ENCODE measurements around the gene PILRB. TPM values are rescaled to one million over a fixed set of nuclear protein-coding genes. Genes with fewer than 3 reads are reported as not detected.
A peak's percentile ranks its signal among the peaks of the same experiment; 100 is the strongest.
"Not testable (repeated sequence)": the region's sequence is repeated elsewhere in the genome, so short reads cannot be mapped to it uniquely, and the experiment has no call there.

The PILRB gene
- total and polyA plus RNA-seq, 9 donors: 11.4 to 39.8 (median 17.1) TPM

DNA sequence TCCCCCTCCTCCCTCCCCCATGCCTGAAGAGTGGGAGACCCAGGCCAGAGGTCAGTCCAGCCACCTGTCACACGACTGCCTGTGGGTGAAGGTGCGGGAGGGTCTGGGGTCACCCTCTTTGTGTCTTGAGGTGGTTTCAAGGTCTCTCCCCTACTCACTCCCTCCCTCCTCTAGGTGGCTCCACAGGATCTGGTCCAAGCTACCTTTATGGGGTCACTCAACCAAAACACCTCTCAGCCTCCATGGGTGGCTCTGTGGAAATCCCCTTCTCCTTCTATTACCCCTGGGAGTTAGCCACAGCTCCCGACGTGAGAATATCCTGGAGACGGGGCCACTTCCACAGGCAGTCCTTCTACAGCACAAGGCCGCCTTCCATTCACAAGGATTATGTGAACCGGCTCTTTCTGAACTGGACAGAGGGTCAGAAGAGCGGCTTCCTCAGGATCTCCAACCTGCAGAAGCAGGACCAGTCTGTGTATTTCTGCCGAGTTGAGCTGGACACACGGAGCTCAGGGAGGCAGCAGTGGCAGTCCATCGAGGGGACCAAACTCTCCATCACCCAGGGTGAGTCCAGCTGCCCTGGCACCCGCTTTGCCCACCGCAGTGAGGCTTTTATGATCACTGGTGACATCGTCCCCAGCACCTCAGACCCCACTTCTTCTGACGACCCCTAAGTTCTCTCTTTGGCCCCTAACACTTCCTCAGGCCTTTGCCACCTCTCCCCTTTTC is 16.1 kb downstream of the PILRB start:
- H3K27ac ChIP-seq (ENCODE audit: low read length); DNase-seq; H3K9me3 ChIP-seq (replicated peaks; ENCODE audit: control insufficient read depth, low read depth, low read length); H3K27me3 ChIP-seq (ENCODE audit: control insufficient read depth, insufficient read depth, low read length); H3K36me3 ChIP-seq (ENCODE audit: control insufficient read depth, insufficient read depth, low read length); H3K4me3 ChIP-seq (ENCODE audit: low read length): not testable (repeated sequence)
- 68% methylated on average over 10 of the region's 15 CpGs for WGBS (ENCODE audit: insufficient coverage)
- H3K4me1 ChIP-seq (ENCODE audit: control insufficient read depth, insufficient read depth, low read length): peaks cover 14% of the 10 kb centered on the region

DNA sequence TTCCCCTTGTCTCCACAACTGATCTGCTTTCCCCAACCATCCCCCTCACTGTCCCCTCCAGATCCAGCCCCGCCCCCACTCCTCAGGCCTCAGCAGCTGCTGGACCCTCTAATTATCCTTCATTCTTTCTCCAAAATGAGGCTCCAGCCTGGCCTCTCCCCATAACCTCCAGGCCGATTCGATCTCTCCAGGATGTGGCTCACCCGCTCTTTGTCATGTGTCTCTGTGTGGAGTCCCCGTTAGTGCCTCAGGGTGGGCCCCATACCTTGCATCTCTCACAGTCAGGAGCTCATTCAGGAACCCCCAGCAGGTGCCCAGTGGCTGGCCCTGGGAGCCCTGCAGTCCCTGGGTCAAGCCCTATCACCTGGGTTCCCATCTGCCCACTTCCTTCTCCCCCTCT is 16.7 kb downstream of the PILRB start:
- Histone ChIP-seq H3K27me3 (ENCODE audit: control insufficient read depth, insufficient read depth, low read length) (no peaks in the 10 kb centered on the region), H3K36me3 (ENCODE audit: control insufficient read depth, insufficient read depth, low read length) (no peaks in the 10 kb centered on the region), H3K27ac (ENCODE audit: low read length) (no peak overlapping the region), H3K9me3 (replicated peaks; ENCODE audit: control insufficient read depth, low read depth, low read length) (no peaks in the 10 kb centered on the region), H3K4me3 (ENCODE audit: low read length) (no peak overlapping the region), H3K4me1 (ENCODE audit: control insufficient read depth, insufficient read depth, low read length) (peaks cover 14% of the 10 kb centered on the region)
- no peak for DNase-seq
- 67% methylated on average over 5 of the region's 5 CpGs for WGBS (ENCODE audit: insufficient coverage)

DNA sequence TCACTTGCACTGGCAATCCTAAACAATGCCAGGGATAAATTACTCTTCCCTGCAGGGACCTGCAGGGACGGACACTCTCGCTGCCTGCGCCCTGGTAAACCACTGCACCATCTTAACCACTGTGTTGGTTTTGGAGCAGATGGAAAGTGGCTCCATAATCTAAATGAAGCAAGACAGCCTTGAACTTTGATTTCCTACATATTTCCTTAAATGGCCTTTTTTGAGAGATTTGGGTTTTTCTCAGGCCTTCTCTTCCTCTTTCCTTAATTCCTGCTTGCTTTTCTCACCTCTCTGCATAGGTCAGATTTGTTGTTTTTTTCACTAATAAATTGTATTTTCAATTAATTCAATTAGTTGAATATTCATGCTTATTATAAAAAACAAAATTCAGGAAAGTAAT is 18.1 kb downstream of the PILRB start:
- no peak for DNase-seq
- Histone ChIP-seq H3K27ac (ENCODE audit: low read length) (no peak overlapping the region), H3K4me1 (ENCODE audit: control insufficient read depth, insufficient read depth, low read length) (peaks cover 14% of the 10 kb centered on the region), H3K36me3 (ENCODE audit: control insufficient read depth, insufficient read depth, low read length) (no peaks in the 10 kb centered on the region), H3K9me3 (replicated peaks; ENCODE audit: control insufficient read depth, low read depth, low read length) (no peaks in the 10 kb centered on the region), H3K4me3 (ENCODE audit: low read length) (no peak overlapping the region), H3K27me3 (ENCODE audit: control insufficient read depth, insufficient read depth, low read length) (no peaks in the 10 kb centered on the region)
- WGBS (ENCODE audit: insufficient coverage): 100% methylated on average over 2 of the region's 3 CpGs

DNA sequence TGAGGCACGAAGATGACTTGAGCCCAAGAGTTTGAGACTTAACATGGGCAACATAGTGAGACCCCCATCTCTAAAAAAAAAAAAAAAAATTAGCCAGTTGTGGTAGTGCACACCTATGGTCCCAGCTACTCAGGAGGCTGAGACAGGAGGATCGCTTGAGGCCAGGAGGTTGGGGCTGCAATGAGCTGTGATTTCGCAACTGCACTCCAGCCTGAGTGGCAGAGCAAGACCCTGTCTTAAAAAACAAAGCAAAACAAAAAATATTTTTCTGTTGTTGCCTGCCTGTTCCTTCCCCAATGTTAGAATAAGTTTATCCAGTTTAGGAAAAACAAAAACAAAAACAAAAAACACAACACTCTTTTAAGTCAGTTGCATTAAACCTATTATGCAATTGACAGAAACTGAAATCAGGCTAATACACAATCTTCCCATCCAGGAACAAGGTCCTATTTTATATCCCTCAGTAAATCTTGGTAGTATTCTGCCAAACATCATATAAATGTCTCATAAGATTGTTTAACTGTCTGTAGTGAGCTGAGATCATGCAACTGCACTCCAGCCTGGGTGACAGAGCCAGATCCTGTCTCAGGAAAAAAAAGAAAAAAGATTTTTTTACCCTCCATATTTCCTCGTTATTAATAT is 20.3 kb downstream of the PILRB start:
- Histone ChIP-seq H3K9me3 (replicated peaks; ENCODE audit: control insufficient read depth, low read depth, low read length) (no peaks in the 10 kb centered on the region), H3K4me1 (ENCODE audit: control insufficient read depth, insufficient read depth, low read length) (peaks cover 4% of the 10 kb centered on the region), H3K27me3 (ENCODE audit: control insufficient read depth, insufficient read depth, low read length) (no peaks in the 10 kb centered on the region), H3K4me3 (ENCODE audit: low read length) (no peak overlapping the region), H3K36me3 (ENCODE audit: control insufficient read depth, insufficient read depth, low read length) (no peaks in the 10 kb centered on the region), H3K27ac (ENCODE audit: low read length) (no peak overlapping the region)
- 80% methylated on average over 1 of the region's 4 CpGs for WGBS (ENCODE audit: insufficient coverage)
- no peak for DNase-seq

DNA sequence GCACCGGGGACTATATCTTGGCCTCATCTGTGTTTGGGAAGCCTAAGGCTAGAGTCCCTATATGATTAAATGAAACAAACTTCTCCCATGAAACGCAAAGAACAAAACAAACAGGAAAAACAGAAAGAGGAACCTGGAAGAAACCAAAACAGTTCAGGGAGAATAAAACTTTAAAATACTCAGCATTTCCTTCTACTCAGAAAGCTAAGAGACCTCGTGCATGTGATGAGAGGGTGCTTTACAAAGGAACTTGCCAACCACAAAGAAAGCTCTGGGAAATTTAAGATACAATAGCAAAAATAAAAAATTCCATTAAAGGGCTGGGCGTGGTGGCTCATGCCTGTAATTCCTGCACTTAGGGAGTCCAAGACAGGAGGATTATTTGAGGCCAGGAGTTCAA is 22.3 kb downstream of the PILRB start:
- no peaks in the 10 kb centered on the region for H3K9me3 ChIP-seq (replicated peaks; ENCODE audit: control insufficient read depth, low read depth, low read length)
- H3K4me3 ChIP-seq (ENCODE audit: low read length): no peak overlapping the region
- H3K27ac ChIP-seq (ENCODE audit: low read length): peak overlapping the region; percentile 38
- H3K4me1 ChIP-seq (ENCODE audit: control insufficient read depth, insufficient read depth, low read length): peaks cover 2% of the 10 kb centered on the region
- DNase-seq: peak; percentile 69
- no peaks in the 10 kb centered on the region for H3K27me3 ChIP-seq (ENCODE audit: control insufficient read depth, insufficient read depth, low read length)
- H3K36me3 ChIP-seq (ENCODE audit: control insufficient read depth, insufficient read depth, low read length): no peaks in the 10 kb centered on the region
- 40% methylated on average over 1 of the region's 4 CpGs for WGBS (ENCODE audit: insufficient coverage)

DNA sequence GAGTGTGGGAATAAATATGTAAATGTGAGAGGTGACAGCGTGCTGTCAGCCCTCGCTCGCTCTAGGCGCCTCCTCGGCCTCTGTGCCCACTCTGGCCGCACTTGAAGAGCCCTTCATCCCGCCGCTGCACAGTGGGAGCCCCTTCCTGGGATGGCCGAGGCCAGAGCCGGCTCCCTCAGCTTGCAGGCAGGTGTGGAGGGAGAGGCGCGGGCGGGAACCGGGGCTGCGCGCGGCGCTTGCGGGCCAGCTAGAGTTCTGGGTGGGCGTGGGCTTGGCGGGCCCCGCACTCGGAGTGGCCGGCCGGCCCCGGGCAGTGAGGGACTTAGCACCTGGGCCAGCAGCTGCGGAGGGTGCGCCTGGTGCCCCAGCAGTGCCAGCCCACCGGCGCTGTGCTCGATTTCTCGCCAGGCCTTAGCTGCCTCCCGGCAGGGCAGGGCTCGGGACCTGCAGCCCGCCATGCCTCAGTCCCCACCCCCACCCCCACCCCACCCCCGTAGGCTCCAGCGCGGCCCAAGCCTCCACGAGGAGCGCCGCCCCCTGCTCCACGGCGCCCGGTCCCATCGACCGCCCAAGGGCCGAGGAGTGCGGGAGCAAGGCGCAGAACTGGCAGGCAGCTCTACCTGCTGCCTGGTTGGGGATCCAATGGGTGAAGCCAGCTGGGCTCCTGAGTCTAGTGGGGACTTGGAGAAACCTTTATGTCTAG is 23.8 kb downstream of the PILRB start:
- not testable (repeated sequence) for DNase-seq; H3K27ac ChIP-seq (ENCODE audit: low read length); H3K27me3 ChIP-seq (ENCODE audit: control insufficient read depth, insufficient read depth, low read length); H3K4me3 ChIP-seq (ENCODE audit: low read length); H3K36me3 ChIP-seq (ENCODE audit: control insufficient read depth, insufficient read depth, low read length); H3K4me1 ChIP-seq (ENCODE audit: control insufficient read depth, insufficient read depth, low read length); H3K9me3 ChIP-seq (replicated peaks; ENCODE audit: control insufficient read depth, low read depth, low read length)
- WGBS (ENCODE audit: insufficient coverage): 84% methylated on average over 33 of the region's 49 CpGs

DNA sequence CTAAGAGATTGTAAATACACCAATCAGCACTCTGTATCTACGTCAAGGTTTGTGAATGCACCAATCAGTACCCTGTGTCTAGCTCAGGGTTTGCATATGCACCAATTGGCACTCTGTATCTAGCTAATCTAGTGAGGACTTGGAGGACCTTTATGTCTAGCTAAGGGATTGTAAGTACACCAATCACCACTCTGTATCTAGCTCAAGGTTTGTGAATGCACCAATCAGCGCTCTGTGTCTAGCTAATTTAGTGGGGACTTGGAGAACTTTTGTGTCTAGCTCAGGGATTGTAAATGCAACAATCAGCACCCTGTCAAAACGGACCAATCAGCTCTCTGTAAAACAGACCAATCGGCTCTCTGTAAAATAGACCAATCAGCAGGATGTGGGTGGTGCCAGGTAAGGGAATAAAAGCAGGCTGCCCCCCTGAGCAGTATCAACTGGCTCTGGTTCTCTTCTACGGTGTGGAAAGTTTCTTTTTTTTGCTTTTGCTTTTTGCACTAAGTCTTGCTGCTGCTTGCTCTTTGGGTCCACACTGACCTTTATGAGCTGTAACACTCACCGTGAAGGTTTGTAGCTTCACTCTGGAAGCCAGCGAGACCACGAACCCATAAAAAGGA is 24.4 kb downstream of the PILRB start:
- 64% methylated on average over 4 of the region's 8 CpGs for WGBS (ENCODE audit: insufficient coverage)
- not testable (repeated sequence) for H3K27ac ChIP-seq (ENCODE audit: low read length); H3K4me3 ChIP-seq (ENCODE audit: low read length); H3K36me3 ChIP-seq (ENCODE audit: control insufficient read depth, insufficient read depth, low read length); H3K9me3 ChIP-seq (replicated peaks; ENCODE audit: control insufficient read depth, low read depth, low read length); H3K4me1 ChIP-seq (ENCODE audit: control insufficient read depth, insufficient read depth, low read length); H3K27me3 ChIP-seq (ENCODE audit: control insufficient read depth, insufficient read depth, low read length); DNase-seq

DNA sequence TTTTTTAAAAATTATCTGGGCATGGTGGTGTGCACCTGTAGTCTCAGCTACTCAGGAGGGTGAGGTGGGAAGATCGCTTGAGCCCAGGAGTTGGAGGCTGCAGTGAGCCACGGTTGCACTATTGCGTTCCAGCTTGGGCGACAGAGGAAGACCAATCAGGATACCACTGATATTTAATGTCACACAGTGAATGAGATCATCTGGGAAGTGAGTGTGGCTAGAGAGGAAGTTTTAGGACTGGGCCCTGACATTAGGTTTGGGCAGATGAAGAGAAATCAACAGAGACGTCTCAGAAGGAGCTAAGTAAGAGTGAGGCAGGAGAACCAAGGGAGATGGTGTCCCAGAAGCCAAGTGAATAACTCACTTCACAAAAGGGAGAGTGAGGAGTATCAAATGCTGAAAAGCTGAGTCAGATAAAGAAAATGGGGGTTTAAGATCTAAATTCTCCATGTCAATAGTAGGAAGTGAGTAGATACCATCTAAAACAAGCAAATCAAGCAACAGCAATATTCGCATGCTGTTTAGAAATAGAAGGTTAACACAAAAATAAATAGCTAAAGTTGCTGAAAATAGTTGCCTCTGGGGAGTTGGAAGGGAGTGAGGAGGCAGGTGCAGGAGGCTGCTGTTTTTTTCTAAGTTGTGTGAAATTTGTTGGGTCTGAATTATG is 26.8 kb downstream of the PILRB start:
- Histone ChIP-seq H3K4me3 (ENCODE audit: low read length) (no peak overlapping the region), H3K36me3 (ENCODE audit: control insufficient read depth, insufficient read depth, low read length) (no peaks in the 10 kb centered on the region), H3K27me3 (ENCODE audit: control insufficient read depth, insufficient read depth, low read length) (no peaks in the 10 kb centered on the region), H3K27ac (ENCODE audit: low read length) (no peak overlapping the region), H3K9me3 (replicated peaks; ENCODE audit: control insufficient read depth, low read depth, low read length) (no peaks in the 10 kb centered on the region), H3K4me1 (ENCODE audit: control insufficient read depth, insufficient read depth, low read length) (peaks cover 2% of the 10 kb centered on the region)
- no peak for DNase-seq
- WGBS (ENCODE audit: insufficient coverage): 80% methylated on average over 3 of the region's 6 CpGs

DNA sequence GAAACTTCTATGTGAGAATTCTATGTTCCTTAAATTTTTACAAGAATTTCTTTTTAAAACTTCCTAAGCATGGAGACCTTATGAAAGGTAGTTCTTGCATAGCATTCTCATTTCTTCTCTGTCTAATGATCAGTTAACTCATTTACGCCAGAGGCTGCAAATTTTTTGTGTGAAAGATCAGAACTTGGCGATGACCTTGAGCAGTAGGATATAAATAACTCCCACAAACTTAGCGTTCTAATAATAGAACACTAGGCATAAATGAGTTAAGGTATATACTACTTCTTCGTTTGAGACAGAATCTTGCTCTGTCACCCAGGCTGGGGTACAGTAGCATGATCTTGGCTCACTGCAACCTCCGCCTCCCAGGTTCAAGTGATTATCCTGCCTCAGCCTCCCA is 29.0 kb downstream of the PILRB start:
- Histone ChIP-seq H3K27ac (ENCODE audit: low read length) (no peak overlapping the region), H3K4me1 (ENCODE audit: control insufficient read depth, insufficient read depth, low read length) (peaks cover 2% of the 10 kb centered on the region), H3K36me3 (ENCODE audit: control insufficient read depth, insufficient read depth, low read length) (no peaks in the 10 kb centered on the region), H3K27me3 (ENCODE audit: control insufficient read depth, insufficient read depth, low read length) (no peaks in the 10 kb centered on the region), H3K9me3 (replicated peaks; ENCODE audit: control insufficient read depth, low read depth, low read length) (no peaks in the 10 kb centered on the region), H3K4me3 (ENCODE audit: low read length) (no peak overlapping the region)
- no CpG with 5 or more reads among the region's 5 CpGs for WGBS (ENCODE audit: insufficient coverage)
- no peak for DNase-seq

DNA sequence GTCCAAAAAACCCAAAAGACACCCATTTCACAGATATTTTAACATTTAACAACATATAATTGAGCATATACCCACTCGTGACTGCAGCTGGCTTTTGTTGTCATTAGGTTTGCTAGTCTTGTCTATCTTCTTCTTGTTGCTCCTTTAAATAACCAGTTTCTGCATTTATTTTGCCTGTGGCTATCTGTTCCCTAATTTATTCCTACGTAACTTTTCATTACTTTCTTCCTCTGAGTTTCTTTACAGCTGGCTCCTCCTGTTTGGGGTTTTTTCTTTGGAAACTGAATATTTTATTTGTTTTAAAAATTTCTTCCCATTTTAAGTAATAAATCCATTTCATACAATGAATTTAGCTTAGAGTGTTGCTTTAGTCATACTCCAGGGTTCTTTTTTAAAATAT is 29.8 kb downstream of the PILRB start:
- Histone ChIP-seq H3K27ac (ENCODE audit: low read length) (no peak overlapping the region), H3K4me3 (ENCODE audit: low read length) (no peak overlapping the region), H3K27me3 (ENCODE audit: control insufficient read depth, insufficient read depth, low read length) (no peaks in the 10 kb centered on the region), H3K9me3 (replicated peaks; ENCODE audit: control insufficient read depth, low read depth, low read length) (no peaks in the 10 kb centered on the region), H3K4me1 (ENCODE audit: control insufficient read depth, insufficient read depth, low read length) (peaks cover 2% of the 10 kb centered on the region), H3K36me3 (ENCODE audit: control insufficient read depth, insufficient read depth, low read length) (no peaks in the 10 kb centered on the region)
- DNase-seq: no peak
- WGBS (ENCODE audit: insufficient coverage): 50% methylated on average over 1 of the region's 2 CpGs
